Measurements from ENCODE around the gene CHST13. TPM values are rescaled to one million over a fixed set of nuclear protein-coding genes. Genes with fewer than 3 reads are reported as not detected.

Gene CHST13
- total and polyA plus RNA-seq, 2 donors (not counting 3 experiments of a cell fraction or from before 2014, with no cell fraction given): 0.04 TPM; not detected in 1

DNA sequence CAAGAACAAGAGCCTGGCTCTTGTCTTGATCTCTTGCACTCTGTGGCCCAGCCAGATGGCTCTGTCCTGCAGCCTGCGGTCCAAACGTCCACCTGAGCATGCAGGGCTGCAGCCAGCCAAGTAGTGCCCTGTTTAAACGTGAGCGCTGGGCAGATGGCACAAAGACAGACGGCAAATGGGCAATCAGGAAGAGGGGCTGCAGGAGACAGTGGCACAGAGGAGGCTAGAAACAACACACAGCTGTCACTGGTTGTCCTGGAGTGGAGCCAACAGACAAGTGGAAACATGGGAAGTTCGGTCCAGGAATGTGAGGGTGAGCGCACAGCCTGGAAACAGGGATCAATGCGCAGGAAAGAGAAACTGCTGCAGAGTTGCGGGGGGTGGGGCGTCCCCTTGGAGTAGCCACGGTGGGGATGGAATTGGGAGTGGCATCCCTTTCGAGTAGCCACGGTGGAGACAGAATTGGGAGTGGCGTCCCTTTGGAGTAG, 37.6 kb upstream of the CHST13 start:
- CTCF ChIA-PET: interaction anchor here (1.3 to 2.2 kb wide), 3 partner anchors 10 to 14 kb away, joined by 5 to 8 read pairs (median 6); partner anchors contain the start of gene ZXDC
- intact Hi-C loops (cut with micrococcal nuclease) (no loop called here), dilution Hi-C loops (cut with MboI; ENCODE audit: extremely low pct_ligation_motif_present, low sequenced_read_pairs) (no loop called here)
- BruUV-seq (replicated peaks): no TSS peak
- Histone ChIP-seq H4K20me1 (replicated peaks; ENCODE audit: control insufficient read depth, extremely low read depth, insufficient read depth, low read length) (no peaks in the 10 kb centered on the region), H3K79me2 (ENCODE audit: control insufficient read depth, insufficient read depth, low read length) (no peaks in the 10 kb centered on the region), H3K4me1 (ENCODE audit: control insufficient read depth, extremely low read depth, insufficient read depth, low read length) (peaks cover 15% of the 10 kb centered on the region), H3K4me2 (ENCODE audit: insufficient read depth, low read length) (no peak overlapping the region), H2AFZ (ENCODE audit: low read depth, low read length) (no peak overlapping the region), H3K27me3 (ENCODE audit: control insufficient read depth in 2 of 2, insufficient read depth in 2 of 2, low read length in 2 of 2) (peaks cover 0 to 1% of the 10 kb centered on the region in 2 experiments), H3K9ac (replicated peaks; ENCODE audit: extremely low read depth, insufficient read depth, low read length) (no peak overlapping the region), H3K36me3 (ENCODE audit: control insufficient read depth in 2 of 2, extremely low read depth in 1 of 2, insufficient read depth in 2 of 2, low read length in 2 of 2) (no peaks in the 10 kb centered on the region), H3K9me1 (replicated peaks; ENCODE audit: control insufficient read depth, extremely low read depth, insufficient read depth, low read length) (no peaks in the 10 kb centered on the region), H3K27ac (ENCODE audit: insufficient read depth, low read depth, low read length) (no peak overlapping the region), H3K9me3 (replicated peaks; ENCODE audit: control insufficient read depth, insufficient read depth, low read length) (no peaks in the 10 kb centered on the region), H3K4me3 (replicated peaks in 1 of 3; ENCODE audit: insufficient read depth in 1 of 3, low read depth in 1 of 3, low read length in 3 of 3) (no peak overlapping the region)
- POLR2A ChIA-PET: no interaction called here
- FAIRE-seq (no peak), DNase-seq (ENCODE audit: low read depth, low spot score) (no peak)
- TF ChIP-seq POLR2AphosphoS5 (IDR thresholded peaks at IDR 0.05; ENCODE audit: insufficient read depth, low read depth, low read length): no peak
- TF ChIP-seq, protein P1, sequence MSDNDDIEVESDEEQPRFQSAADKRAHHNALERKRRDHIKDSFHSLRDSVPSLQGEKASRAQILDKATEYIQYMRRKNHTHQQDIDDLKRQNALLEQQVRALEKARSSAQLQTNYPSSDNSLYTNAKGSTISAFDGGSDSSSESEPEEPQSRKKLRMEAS (IDR thresholded peaks at IDR 0.05; ENCODE audit: insufficient read depth, insufficient read length): no peak
- TF ChIP-seq FOS (IDR thresholded peaks at IDR 0.05; ENCODE audit: borderline replicate concordance, insufficient read depth, low read length): no peak
- TF ChIP-seq POLR2A (IDR thresholded peaks at IDR 0.05; ENCODE audit: low read depth, low read length): no peak
- TF ChIP-seq JUN (IDR thresholded peaks at IDR 0.05; ENCODE audit: borderline replicate concordance, insufficient read depth, insufficient read length, low read depth): no peak
- no peak for TF ChIP-seq MYC (IDR thresholded peaks at IDR 0.05; ENCODE audit: low read depth, low read length)
- no peak for TF ChIP-seq CTCF (IDR thresholded peaks at IDR 0.05; ENCODE audit: extremely low read depth in 1 of 2, insufficient read depth in 1 of 2, low read depth in 1 of 2, low read length in 2 of 2)
- no peak for TF ChIP-seq GATA2 (IDR thresholded peaks at IDR 0.05; ENCODE audit: insufficient read depth, insufficient read length, low read depth, low read length)
- no peak for TF ChIP-seq EZH2 (IDR thresholded peaks at IDR 0.05; ENCODE audit: borderline replicate concordance, low read depth, low read length, severe bottlenecking)

All from endothelial cell of umbilical vein (primary cell).